ENCODE results near the gene PDE4D. TPM values are rescaled to one million over a fixed set of nuclear protein-coding genes. Genes with fewer than 3 reads are reported as not detected.

PDE4D gene
- total RNA-seq, 4 donors from 2014 or later, result 15.9 to 66.3 (median 48.7) TPM

- Histone ChIP-seq H3K27ac (no peak overlapping the region), H3K27me3 (no peaks in the 10 kb centered on the region), H3K4me1 (no peaks in the 10 kb centered on the region), H3K9me3 (no peaks in the 10 kb centered on the region), H3K4me3 (no peak overlapping the region), H3K36me3 (no peaks in the 10 kb centered on the region)
- 73 to 79% methylated on average over 1 of the region's 1 CpG for WGBS, 2 donors
- DNase-seq (ENCODE audit: low spot score in 2 of 2), result no peak
- no peak for TF ChIP-seq EP300 (IDR thresholded peaks at IDR 0.05)
- TF ChIP-seq POLR2A (IDR thresholded peaks at IDR 0.05), result no peak
- TF ChIP-seq, protein P1, sequence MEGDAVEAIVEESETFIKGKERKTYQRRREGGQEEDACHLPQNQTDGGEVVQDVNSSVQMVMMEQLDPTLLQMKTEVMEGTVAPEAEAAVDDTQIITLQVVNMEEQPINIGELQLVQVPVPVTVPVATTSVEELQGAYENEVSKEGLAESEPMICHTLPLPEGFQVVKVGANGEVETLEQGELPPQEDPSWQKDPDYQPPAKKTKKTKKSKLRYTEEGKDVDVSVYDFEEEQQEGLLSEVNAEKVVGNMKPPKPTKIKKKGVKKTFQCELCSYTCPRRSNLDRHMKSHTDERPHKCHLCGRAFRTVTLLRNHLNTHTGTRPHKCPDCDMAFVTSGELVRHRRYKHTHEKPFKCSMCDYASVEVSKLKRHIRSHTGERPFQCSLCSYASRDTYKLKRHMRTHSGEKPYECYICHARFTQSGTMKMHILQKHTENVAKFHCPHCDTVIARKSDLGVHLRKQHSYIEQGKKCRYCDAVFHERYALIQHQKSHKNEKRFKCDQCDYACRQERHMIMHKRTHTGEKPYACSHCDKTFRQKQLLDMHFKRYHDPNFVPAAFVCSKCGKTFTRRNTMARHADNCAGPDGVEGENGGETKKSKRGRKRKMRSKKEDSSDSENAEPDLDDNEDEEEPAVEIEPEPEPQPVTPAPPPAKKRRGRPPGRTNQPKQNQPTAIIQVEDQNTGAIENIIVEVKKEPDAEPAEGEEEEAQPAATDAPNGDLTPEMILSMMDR (IDR thresholded peaks at IDR 0.05), result no peak
Observed at GRCh38 chr5:59234236-59234635, 659.3 kb downstream of the PDE4D start.

DNA sequence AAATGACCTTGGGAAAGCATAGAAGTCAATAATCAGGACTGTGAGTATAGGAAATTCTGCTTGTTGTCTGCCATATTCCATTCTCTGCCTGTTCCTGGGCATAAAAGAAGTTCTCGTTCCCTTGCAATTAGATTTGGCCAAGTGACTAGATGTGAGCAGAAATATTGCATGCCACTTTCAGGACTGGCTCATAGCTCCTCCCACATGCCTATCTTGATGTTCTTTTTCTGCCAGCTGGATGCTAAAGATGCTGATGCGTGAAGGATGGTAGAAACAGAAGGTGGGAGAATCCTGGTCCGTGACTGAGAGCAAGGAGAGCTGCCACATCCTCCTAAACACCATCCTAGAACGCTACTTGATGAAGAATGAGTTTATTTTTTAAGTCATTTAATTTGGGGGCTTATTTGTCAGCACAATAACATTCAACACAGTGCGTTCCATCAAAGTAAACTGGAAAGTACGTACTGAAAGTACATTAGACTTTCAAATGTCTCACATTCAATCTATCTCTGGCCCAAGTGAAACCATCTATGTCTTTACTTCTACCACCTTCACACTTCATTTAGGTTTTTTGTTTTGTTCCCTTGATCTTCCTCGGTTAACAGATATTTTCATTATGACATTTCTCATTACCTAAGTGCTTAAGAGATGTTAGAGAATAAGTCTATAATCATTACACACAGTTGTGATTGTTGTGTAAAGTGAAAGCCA is 662.1 kb downstream of the PDE4D start:
- no peaks in the 10 kb centered on the region for H3K9me3 ChIP-seq
- no peaks in the 10 kb centered on the region for H3K27me3 ChIP-seq
- H3K36me3 ChIP-seq, result no peaks in the 10 kb centered on the region
- no peak overlapping the region for H3K4me3 ChIP-seq
- TF ChIP-seq EP300 (IDR thresholded peaks at IDR 0.05) (no peak), POLR2A (IDR thresholded peaks at IDR 0.05) (no peak)
- TF ChIP-seq, protein P1 (IDR thresholded peaks at IDR 0.05), result no peak
- DNase-seq (ENCODE audit: low spot score in 2 of 2), result no peak
- H3K27ac ChIP-seq, result no peak overlapping the region
- H3K4me1 ChIP-seq, result no peaks in the 10 kb centered on the region
- 85 to 93% methylated on average over 7 of the region's 7 CpGs for WGBS, 2 donors

DNA sequence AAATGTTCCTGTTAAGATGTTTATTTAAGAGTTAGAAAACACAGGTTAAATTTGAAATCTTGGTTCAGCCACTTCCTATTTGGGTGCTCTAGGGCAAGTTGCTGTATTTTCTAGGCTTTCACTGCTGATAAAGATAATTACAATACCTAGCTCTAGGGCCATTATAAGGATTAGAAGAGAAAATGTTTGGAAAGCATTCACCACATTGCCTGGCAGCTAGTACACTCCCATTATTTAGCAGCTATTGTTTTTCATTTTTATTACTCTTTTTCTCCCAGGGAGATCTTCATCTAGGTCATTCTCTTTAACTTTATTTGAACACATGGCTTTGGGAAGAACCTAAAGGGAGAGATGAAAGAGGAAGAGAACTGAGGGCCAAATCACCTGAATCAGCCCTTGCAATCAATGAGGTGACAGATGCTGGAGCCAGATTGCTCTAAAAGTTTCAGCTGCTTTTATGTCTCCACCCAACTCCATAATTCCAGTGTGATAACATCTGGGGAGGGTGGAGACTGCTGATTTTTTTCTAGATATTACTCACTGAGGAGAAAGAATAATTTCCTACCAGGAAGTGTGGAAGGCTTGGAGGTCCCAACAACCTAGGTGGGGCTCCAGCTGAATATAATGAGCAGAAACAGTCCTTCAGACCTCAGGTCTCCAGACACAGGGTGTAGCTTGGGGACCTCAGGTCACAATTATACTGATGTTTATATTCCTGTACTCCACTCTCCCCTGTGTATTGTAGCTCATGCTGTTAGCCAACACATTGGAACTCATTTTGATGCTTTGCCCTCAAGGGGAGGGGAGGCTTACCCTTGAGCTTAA is 670.6 kb downstream of the PDE4D start:
- DNase-seq (ENCODE audit: low spot score in 2 of 2), result no peak
- no peak for TF ChIP-seq POLR2A (IDR thresholded peaks at IDR 0.05)
- TF ChIP-seq EP300 (IDR thresholded peaks at IDR 0.05), result no peak
- TF ChIP-seq, protein P1 (IDR thresholded peaks at IDR 0.05), result no peak
- H3K36me3 ChIP-seq, result no peaks in the 10 kb centered on the region
- no peaks in the 10 kb centered on the region for H3K27me3 ChIP-seq
- H3K4me1 ChIP-seq, result peaks cover 0 to 4% (median 0%) of the 10 kb centered on the region in 4 donors
- no peak overlapping the region for H3K27ac ChIP-seq
- no peak overlapping the region for H3K4me3 ChIP-seq
- peaks cover 0 to 10% (median 0%) of the 10 kb centered on the region in 4 donors for H3K9me3 ChIP-seq

GRCh38 chr5:59221769-59222168 is 671.8 kb downstream of the PDE4D start:
- Histone ChIP-seq H3K36me3 (no peaks in the 10 kb centered on the region), H3K4me1 (peaks cover 0 to 4% (median 0%) of the 10 kb centered on the region in 4 donors), H3K9me3 (peaks cover 0 to 10% (median 0%) of the 10 kb centered on the region in 4 donors), H3K27me3 (no peaks in the 10 kb centered on the region), H3K4me3 (no peak overlapping the region), H3K27ac (no peak overlapping the region)
- DNase-seq (ENCODE audit: low spot score in 2 of 2), result no peak
- 94 to 100% methylated on average over 2 of the region's 2 CpGs for WGBS, 2 donors
- TF ChIP-seq, protein P1 (IDR thresholded peaks at IDR 0.05), result no peak
- TF ChIP-seq POLR2A (IDR thresholded peaks at IDR 0.05), result no peak
- TF ChIP-seq EP300 (IDR thresholded peaks at IDR 0.05), result no peak

All from tibial nerve (tissue), 4 donors.